Spleen (tissue), 7 donors: ENCODE results near the gene LTV1.

Experiments
- POLR2A ChIP-seq, 3 donors: fragments of 450-650 bp; IDR thresholded peaks; one replicate each; pipeline ENCODE4 v1.5.1; 2017; ENCODE audit warnings: antibody characterized with exemption in 3 of 3, mild to moderate bottlenecking in 1 of 3
- TF ChIP-seq, protein P1 (sequence below), 11 experiments: fragments of 200-600 bp in 7 of 11; fragments of 450-650 bp in 4 of 11; sonication (generic) in 4 of 11; IDR thresholded peaks in 8 of 11; conservative IDR thresholded peaks in 3 of 11; 1 replicate in 7 of 11; 2 replicates in 4 of 11; pipeline versions ENCODE4 v1.4.0 to v1.8.0; 2016 to 2021; ENCODE audit warnings: antibody characterized with exemption in 11 of 11, inconsistent platforms in 4 of 11, mild to moderate bottlenecking in 1 of 11
- donor health status: DM: no; HTN: no; CAD: no; lungs with moderate emphysema.
- donor health status: DM: no; HTN: no; CAD: no.
- donor health status: DM: no; HTN: no; CAD: no.

DNA sequence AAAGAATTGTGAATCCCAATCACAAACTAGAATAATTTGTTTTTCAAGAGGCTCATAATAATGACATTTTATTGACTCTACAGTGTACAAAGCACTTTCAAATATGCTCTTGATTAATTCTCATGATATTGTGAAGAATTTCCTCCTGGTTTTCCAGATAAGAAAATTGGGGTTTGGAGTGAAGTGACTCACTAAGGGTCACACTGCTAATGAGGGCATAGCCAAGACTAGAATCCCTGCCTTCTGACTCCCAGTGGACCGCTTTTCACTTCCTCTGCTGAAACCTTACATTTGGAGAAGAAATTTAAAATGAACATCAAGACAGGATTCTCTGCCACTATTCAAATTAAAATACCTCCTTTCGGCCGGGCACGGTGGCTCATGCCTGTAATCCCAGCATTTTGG, 38.3 kb upstream of the LTV1 start:
- TF ChIP-seq, protein P1, sequence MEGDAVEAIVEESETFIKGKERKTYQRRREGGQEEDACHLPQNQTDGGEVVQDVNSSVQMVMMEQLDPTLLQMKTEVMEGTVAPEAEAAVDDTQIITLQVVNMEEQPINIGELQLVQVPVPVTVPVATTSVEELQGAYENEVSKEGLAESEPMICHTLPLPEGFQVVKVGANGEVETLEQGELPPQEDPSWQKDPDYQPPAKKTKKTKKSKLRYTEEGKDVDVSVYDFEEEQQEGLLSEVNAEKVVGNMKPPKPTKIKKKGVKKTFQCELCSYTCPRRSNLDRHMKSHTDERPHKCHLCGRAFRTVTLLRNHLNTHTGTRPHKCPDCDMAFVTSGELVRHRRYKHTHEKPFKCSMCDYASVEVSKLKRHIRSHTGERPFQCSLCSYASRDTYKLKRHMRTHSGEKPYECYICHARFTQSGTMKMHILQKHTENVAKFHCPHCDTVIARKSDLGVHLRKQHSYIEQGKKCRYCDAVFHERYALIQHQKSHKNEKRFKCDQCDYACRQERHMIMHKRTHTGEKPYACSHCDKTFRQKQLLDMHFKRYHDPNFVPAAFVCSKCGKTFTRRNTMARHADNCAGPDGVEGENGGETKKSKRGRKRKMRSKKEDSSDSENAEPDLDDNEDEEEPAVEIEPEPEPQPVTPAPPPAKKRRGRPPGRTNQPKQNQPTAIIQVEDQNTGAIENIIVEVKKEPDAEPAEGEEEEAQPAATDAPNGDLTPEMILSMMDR (IDR thresholded peaks at IDR 0.05 in 8 of 11, conservative IDR thresholded peaks at IDR 0.05 in 3 of 11) = no peak
- TF ChIP-seq POLR2A (IDR thresholded peaks at IDR 0.05) = no peak
